Glomerular visceral epithelial cell (primary cell): ENCODE data around the gene FCRL5.
A peak's percentile ranks its signal among the peaks of the same experiment; 100 is the strongest.

Experiments
- DNase-seq: peaks from one replicate; pipeline ENCODE4 v3.0.0-alpha.2; 2016; ENCODE audit errors: extremely low spot score

Gene FCRL5

DNA sequence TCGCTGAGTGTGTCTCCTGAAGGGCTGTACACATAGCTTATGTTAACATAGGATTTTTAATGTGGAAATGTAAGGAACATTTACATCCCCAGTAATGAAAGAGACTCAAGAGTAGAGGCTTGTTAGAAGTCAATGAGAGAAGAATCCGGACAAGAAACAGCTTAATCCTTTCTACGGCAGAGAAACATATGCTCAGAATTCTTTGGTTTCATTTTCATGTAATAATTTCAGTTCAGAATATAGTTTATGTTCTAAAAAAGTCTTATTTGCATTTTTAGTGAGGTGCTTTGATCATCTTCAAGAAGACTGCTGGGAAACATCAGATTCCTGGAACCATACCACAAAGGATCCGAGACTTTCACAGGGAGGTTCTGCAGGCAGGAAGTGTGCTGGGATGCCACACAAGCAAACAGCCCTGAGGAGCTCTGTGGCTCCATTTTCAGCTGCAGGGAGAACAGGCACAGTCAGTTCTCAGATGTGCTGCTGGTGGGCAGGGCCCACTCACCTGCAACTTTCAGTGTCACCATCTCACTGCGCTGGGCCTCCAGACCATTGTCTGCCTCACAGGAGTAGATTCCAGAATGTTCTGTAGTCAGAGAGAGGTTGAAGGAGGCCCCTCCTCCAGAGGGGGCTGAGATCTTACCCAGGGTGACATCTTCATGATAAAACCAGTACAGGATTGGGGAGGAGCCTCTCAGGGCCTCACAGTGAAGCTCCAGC, 28.4 kb downstream of the FCRL5 start:
- DNase-seq: no peak

DNA sequence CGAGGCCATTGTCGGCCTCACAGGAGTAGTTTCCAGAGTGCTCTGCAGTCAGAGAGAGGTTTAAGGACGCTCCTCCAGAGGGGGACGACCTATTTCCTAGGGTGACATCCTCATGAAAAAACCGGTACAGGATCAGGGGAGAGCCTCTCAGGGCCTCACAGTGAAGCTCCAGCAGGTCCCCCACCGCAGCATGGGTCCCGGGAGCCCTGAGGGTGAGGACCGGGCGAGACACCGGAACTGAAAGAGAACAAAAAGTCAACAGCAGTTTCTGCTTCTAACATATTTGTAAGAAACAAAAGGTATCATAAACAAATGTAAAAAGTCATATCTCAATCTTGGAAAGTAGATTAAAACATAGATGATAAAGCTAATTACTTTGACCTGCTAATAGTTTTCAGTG, 31.3 kb downstream of the FCRL5 start:
- DNase-seq: no peak

DNA sequence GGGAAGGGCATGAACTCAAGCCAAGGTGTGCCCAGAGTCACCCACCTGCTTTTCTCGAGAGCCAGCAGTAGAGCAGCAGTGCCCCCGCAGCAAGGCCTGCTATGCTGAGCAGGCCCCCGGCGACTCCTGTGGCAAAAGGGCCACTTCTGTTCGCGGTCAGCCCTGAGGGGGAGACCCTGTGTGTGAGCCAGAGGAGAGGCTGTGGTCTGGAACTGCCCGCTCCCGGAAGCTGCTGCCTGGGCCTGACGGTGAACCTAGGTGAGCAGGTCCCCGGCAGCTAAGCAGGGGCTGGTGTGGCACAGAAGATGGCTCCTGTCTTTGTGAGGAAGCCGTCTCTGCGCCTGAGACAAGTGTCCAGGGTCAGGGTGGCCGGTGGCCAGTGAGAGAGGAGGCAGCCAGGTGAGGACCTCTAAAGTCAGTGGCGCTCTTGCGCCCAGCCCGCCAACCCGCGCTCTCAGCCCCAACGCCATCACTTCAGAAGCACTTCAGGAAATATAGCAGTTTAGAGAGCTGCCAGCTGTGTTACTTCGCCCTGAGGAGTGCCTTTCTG, 31.9 kb downstream of the FCRL5 start:
- DNase-seq: no peak

DNA sequence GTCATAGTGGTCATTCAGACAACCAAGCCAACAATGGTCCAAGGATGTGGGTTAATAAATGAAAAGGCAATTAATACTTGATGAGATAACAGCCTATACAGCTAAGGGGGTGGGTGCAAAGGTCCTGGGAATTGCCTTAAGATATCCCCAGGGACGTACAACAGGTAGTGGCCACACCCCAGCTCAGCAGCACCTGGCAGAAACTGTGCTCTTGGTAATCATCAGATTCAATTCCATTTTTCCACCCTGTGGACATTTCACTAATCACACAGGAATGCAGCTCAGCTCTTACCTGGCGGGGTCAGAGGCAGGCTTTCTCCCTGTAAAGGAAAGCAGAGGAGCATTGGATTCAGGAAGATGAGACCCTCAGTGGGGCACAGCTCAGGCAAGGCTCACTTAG, 32.9 kb downstream of the FCRL5 start:
- no peak for DNase-seq

- DNase-seq: no peak
Observed at GRCh38 chr1:157517016-157517415, 35.3 kb downstream of the FCRL5 start.

DNA sequence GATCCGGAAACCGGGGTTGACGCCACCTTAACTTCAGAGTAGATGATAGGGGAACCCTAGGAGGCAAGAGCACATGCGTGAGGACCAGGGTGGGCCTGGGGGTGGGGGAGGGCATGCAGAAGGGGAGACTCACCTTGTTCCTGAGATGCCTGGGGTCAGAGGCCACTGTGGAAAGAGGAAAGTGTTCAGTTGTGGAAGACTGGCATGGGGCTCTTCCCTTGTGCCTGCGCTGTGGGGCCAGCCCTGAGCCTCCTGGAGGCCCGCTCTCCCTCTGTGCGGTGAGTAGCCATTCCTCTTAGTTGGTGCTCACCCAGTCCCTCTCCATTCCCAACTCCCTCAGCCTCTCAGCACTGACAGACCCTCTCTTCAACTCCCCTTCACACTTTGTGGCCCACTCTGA, 36.6 kb downstream of the FCRL5 start:
- no peak for DNase-seq

DNA sequence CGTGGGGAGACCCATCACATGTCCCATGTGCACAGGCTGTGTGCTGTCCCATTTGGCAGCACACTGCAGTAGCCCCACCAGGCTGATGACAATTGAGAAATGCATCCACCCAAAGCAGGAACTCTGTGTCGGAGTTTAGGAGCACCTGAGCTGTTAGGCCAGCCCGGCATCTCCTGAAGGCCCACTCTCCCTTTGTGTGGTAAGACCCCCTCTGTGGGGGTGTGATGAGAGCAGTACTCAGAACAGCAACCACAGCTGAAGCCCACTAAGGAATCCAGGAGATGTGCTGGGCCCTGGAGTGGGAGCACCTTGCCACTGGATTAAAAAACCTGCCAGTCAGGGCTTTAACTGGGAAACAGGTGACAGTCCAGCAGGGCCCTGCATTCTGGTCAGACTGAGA, 37.2 kb downstream of the FCRL5 start:
- no peak for DNase-seq

GRCh38 chr1:157512036-157512969, 40.0 kb downstream of the FCRL5 start:
- DNase-seq: no peak

DNA sequence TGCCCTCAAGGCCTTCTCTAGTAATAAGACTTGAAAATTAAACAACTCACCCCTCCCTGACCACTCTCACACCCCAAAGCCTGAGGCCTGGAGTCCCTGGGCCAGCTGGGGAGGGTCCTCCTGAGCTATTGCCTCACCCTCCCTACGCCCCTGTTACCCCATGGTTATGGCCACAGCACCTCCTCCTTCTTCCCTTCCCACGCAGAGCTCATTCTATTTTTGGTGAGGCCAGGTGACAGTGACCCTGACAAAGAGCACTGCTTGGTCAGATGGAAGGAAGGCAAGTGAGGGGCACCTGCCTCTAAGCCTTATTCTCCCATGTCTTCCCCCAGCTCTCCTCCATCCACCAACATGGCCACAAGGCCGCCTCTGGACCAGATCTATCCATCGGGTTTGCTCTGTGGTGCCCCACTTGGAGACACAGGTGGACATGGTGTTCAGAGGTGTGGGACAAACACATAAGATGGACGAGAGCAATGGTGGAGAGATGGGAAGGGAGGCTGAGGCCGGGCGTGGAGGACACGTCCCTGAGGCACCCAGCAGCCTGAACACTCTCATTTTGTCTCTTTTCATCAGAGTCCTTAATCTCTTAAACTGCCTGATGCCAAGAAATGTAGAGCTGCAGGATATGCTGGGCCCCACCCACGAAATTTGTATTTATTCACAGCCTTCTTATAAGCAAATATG, 42.6 kb downstream of the FCRL5 start:
- no peak for DNase-seq

GRCh38 chr1:157505481-157506272, 46.6 kb downstream of the FCRL5 start:
- DNase-seq: peak; percentile 40

- no peak for DNase-seq
Observed at GRCh38 chr1:157504646-157505045, 47.7 kb downstream of the FCRL5 start.

DNA sequence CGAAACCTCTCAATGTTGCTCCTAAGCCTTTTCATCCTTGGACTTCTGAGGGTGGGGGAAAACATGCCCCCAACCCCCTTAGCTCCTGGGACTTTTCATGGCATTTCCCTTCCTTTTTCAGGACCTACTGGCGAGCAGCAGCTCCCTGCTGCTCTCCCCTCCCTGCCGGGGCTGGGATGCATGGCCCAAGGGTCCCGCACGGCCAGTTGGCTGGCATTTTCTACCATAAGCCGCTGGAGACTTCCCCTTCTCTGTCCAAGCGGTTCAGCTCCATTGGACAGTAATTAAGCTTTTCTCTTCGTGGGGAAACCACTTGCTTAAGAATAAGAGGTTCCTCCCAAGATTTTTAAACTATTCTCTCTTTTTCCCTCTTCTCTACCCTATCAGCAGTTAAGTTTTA, 52.8 kb downstream of the FCRL5 start:
- DNase-seq: no peak

DNA sequence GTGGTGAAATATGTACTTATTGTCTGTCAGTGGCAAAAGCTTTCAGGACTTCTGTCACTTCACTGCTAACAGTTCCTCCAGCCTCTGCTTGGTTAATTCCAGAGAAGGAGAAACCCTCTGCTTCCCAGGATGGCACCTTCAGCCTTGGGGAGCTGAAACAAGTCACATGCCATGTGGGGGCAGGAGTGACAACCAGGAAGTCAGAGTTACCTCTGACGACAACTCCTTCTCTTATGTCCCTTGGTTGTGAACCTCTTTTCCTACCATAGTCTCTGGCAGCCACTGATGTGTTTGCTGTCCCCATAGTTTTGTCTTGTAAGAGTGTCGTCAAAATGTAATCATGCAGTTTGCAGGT, 53.6 kb downstream of the FCRL5 start:
- DNase-seq: no peak

GRCh38 chr1:157497987-157498735, 54.2 kb downstream of the FCRL5 start:
- DNase-seq: no peak

DNA sequence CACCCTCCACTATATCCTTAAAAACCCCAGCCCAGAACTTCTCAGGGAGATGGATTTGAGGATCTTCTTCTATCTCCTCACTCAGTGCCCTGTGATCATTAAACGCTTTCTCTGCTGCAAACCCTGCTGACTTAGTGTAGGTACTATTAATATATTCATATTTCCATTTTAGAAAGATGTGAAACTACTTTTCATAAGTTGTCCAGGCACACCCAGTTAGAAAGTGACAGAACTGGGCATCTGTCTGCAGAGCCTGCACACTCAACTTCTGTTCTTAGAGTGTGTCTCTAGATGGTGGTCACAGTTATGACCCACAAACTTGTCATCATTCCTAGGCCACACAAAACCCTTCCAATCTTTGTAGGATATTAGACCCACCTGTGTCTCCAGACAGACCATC, 55.0 kb downstream of the FCRL5 start:
- no peak for DNase-seq

- DNase-seq: peak; percentile 42
Observed at GRCh38 chr1:157496121-157496526, 56.2 kb downstream of the FCRL5 start.

- DNase-seq: no peak
Observed at GRCh38 chr1:157495285-157495684, 57.0 kb downstream of the FCRL5 start.

DNA sequence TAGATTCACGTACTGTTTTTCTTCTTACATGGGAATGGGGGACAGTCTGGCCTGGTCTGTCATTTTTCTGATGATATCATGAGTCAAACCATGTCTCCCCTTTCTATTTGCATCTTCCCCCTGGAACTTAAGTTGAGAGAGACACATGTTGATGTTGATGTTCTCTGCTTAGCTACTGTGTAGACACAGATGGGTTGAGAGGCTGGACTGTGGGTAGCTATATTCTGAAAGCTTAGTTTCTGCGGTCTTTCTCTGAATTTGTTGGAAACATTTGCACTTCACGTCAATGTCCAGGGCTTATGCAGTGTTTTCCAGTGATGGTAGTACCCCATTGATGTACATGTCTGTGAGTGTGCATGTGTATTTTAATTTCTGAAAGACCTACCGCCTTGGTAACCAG, 58.2 kb downstream of the FCRL5 start:
- no peak for DNase-seq

GRCh38 chr1:157490467-157491165, 61.7 kb downstream of the FCRL5 start:
- peak; percentile 76 for DNase-seq

DNA sequence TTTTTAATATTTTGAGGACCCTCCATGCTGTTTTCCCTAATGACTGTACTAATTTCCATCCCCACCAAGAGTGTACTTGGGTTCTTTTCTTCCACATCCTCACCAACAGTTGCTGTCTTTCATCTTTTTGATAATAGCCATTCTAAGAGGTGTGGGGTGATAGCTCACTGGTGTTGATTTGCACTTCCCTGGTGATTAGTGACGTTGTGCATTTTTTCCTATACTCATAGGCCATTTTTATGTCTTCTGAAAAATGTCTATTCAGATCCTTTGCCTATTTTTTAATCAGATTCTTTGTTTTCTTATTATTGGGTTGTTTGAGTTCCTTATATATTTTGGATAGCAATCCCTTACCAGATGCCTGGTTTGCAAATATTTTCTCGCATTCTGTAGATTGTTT, 64.2 kb downstream of the FCRL5 start:
- no peak for DNase-seq
